ENCODE measurements around the gene PES1. TPM values are rescaled to one million over a fixed set of nuclear protein-coding genes. Genes with fewer than 3 reads are reported as not detected.

PES1 gene
- total RNA-seq, 1 experiment from 2014 or later = 167 TPM

- Histone ChIP-seq H3K4me1 (ENCODE audit: control insufficient read depth in 1 of 2, insufficient read depth in 2 of 2, low read length in 2 of 2) (peaks cover 10 to 21% of the 10 kb centered on the region in 2 experiments), H2AFZ (ENCODE audit: low read depth, low read length, poor library complexity, severe bottlenecking) (no peak overlapping the region), H3K4me3 (replicated peaks in 1 of 2; ENCODE audit: low read depth in 1 of 2, low read length in 2 of 2) (no peak overlapping the region), H4K20me1 (ENCODE audit: insufficient read depth) (no peaks in the 10 kb centered on the region), H3K36me3 (ENCODE audit: control insufficient read depth in 1 of 2, insufficient read depth in 2 of 2, low read length in 2 of 2) (no peaks in the 10 kb centered on the region), H3K27me3 (ENCODE audit: insufficient read depth, low read length) (no peaks in the 10 kb centered on the region), H3K9me2 (ENCODE audit: insufficient read depth) (no peaks in the 10 kb centered on the region), H3K9ac (ENCODE audit: low read length) (no peak overlapping the region), H3K9me3 (ENCODE audit: control insufficient read depth in 1 of 2, insufficient read depth in 1 of 2, low read depth in 1 of 2, low read length in 2 of 2) (no peaks in the 10 kb centered on the region), H3K27ac (ENCODE audit: low read depth, low read length) (no peak overlapping the region), H3K4me2 (ENCODE audit: low read length) (no peak overlapping the region), H3K79me2 (ENCODE audit: insufficient read depth, low read length) (peaks cover 18% of the 10 kb centered on the region; the same call in 1 of the 2 replicates)
- intact Hi-C loops (cut with micrococcal nuclease) = no loop called here
- BruUV-seq (replicated peaks) = no TSS peak
- POLR2A ChIA-PET = no interaction called here
- no peak for DNase-seq (ENCODE audit: low read depth, low spot score)
- RAD21 ChIA-PET (ENCODE audit: low non-redundant PET in 1 of 2, low total read pairs in 2 of 2, uncharacterized antibody in 2 of 2, unreplicated experiment in 2 of 2) = no interaction called here
- CTCF ChIA-PET = no interaction called here
- no peak for TF ChIP-seq CTCF (IDR thresholded peaks at IDR 0.05 in 2 of 3, conservative IDR thresholded peaks at IDR 0.05 in 1 of 3; ENCODE audit: borderline replicate concordance in 1 of 3, insufficient read depth in 1 of 3, low read depth in 2 of 3, low read length in 2 of 3)
- no peak for TF ChIP-seq POLR2AphosphoS5 (IDR thresholded peaks at IDR 0.05; ENCODE audit: low read depth, low read length)
- no peak for TF ChIP-seq SRF (IDR thresholded peaks at IDR 0.05; ENCODE audit: low read depth)
- no peak for TF ChIP-seq FOSL1 (IDR thresholded peaks at IDR 0.05; ENCODE audit: low read depth)
- no peak for TF ChIP-seq SIN3A (IDR thresholded peaks at IDR 0.05; ENCODE audit: low read depth)
- TF ChIP-seq ATF3 (IDR thresholded peaks at IDR 0.05) = no peak
- TF ChIP-seq CBX3 (IDR thresholded peaks at IDR 0.05; ENCODE audit: low read depth) = no peak
- TF ChIP-seq EZH2 (IDR thresholded peaks at IDR 0.05) = no peak
- no peak for TF ChIP-seq REST (IDR thresholded peaks at IDR 0.05; ENCODE audit: low read depth)
- no peak for TF ChIP-seq SP1 (IDR thresholded peaks at IDR 0.05; ENCODE audit: low read depth)
- TF ChIP-seq TCF7L2 (IDR thresholded peaks at IDR 0.05; ENCODE audit: borderline replicate concordance, extremely low read depth, insufficient read depth, insufficient read length) = no peak
- TF ChIP-seq CEBPB (IDR thresholded peaks at IDR 0.05; ENCODE audit: low read depth) = no peak
- no peak for TF ChIP-seq YY1 (IDR thresholded peaks at IDR 0.05; ENCODE audit: extremely low read depth, insufficient replicate concordance, low read depth, low read length)
- no peak for TF ChIP-seq POLR2A (IDR thresholded peaks at IDR 0.05; ENCODE audit: borderline replicate concordance, extremely low read depth, insufficient read depth, insufficient read length)
- no peak for TF ChIP-seq ZBTB33 (IDR thresholded peaks at IDR 0.05; ENCODE audit: extremely low read depth, insufficient replicate concordance, low read length)
- ATAC-seq = no peak
Measured at GRCh38 chr22:30640361-30640760, 48.7 kb upstream of the PES1 start.

All from HCT116 (cell line).